HepG2 (cell line): ENCODE data around the gene PRKCE. TPM values are rescaled to one million over a fixed set of nuclear protein-coding genes. Genes with fewer than 3 reads are reported as not detected.

Experiments used
- BORCS8-MEF2B ChIP-seq: sonication (generic); formaldehyde crosslinking; IDR thresholded peaks from 2 replicates; pipeline ENCODE4 v1.8.0; 2022; ENCODE audit warnings: mild to moderate bottlenecking, missing genetic modification reagents
- GATA4 ChIP-seq: sonication (generic); IDR thresholded peaks from 2 replicates; pipeline ENCODE4 v1.6.1; 2016; ENCODE audit warnings: antibody characterized with exemption, low read depth, borderline replicate concordance
- GPN1 ChIP-seq: sonication (generic); formaldehyde crosslinking; IDR thresholded peaks from 2 replicates; pipeline ENCODE4 v1.5.1; 2020; ENCODE audit warnings: missing genetic modification reagents, borderline replicate concordance
- HHEX ChIP-seq: IDR thresholded peaks from 2 replicates; pipeline ENCODE4 v1.6.1; 2016; ENCODE audit warnings: control low read depth
- KDM3A ChIP-seq: IDR thresholded peaks from 2 replicates; pipeline ENCODE4 v1.6.1; 2018; ENCODE audit warnings: low read depth, missing compliant biosample characterization
- KLF9 ChIP-seq: IDR thresholded peaks from 2 replicates; pipeline ENCODE4 v1.6.1; 2016; ENCODE audit warnings: low read depth
- NFKB2 ChIP-seq: sonication (generic); formaldehyde crosslinking; IDR thresholded peaks from 2 replicates; pipeline ENCODE4 v1.4.0; 2020; ENCODE audit warnings: missing genetic modification reagents, borderline replicate concordance
- NR2F1 ChIP-seq, 2 experiments: fragments of 450-650 bp in 1 of 2; formaldehyde crosslinking in 1 of 2; IDR thresholded peaks; 2 replicates each; pipeline versions ENCODE4 v1.5.0 to v1.6.1; 2016 to 2020; ENCODE audit warnings: mild to moderate bottlenecking in 1 of 2, missing compliant biosample characterization in 1 of 2, missing genetic modification reagents in 1 of 2, moderate library complexity in 1 of 2
- PHF21A ChIP-seq: sonication (generic); formaldehyde crosslinking; IDR thresholded peaks from 2 replicates; pipeline ENCODE4 v1.5.0; 2020; ENCODE audit warnings: mild to moderate bottlenecking, missing genetic modification reagents
- POGZ ChIP-seq: sonication (generic); formaldehyde crosslinking; IDR thresholded peaks from 2 replicates; pipeline ENCODE4 v1.4.0; 2020; ENCODE audit warnings: mild to moderate bottlenecking, missing genetic modification reagents
- SOX6 ChIP-seq, 2 experiments: fragments of 450-650 bp in 1 of 2; sonication (generic) in 1 of 2; formaldehyde crosslinking in 1 of 2; IDR thresholded peaks; 2 replicates each; pipeline versions ENCODE4 v1.4.0 to v1.6.1; 2017 to 2020; ENCODE audit warnings: antibody characterized with exemption in 1 of 2, mild to moderate bottlenecking in 1 of 2, missing genetic modification reagents in 1 of 2
- ZFP36L2 ChIP-seq: sonication (generic); formaldehyde crosslinking; IDR thresholded peaks from 2 replicates; pipeline ENCODE4 v1.4.0; 2020; ENCODE audit warnings: missing genetic modification reagents
- ZNF543 ChIP-seq: sonication (generic); formaldehyde crosslinking; IDR thresholded peaks from 2 replicates; pipeline ENCODE4 v1.4.0; 2020; ENCODE audit warnings: mild to moderate bottlenecking, missing genetic modification reagents
- ZNF562 ChIP-seq: sonication (generic); formaldehyde crosslinking; IDR thresholded peaks from 2 replicates; pipeline ENCODE4 v1.8.0; 2022; ENCODE audit warnings: missing genetic modification reagents, borderline replicate concordance
- ZNF792 ChIP-seq: IDR thresholded peaks from 2 replicates; pipeline ENCODE4 v1.6.1; 2016
- polyA plus RNA-seq, 8 experiments: library from polyadenylated mRNA; depleted of rRNA in 3 of 8; stranded (reverse) in 7 of 8; unstranded in 1 of 8; fragments of >200 nt; fragmentation: Illumina TruSeq in 4 of 8; extraction: Trizol in 4 of 8; gene quantifications; 2 replicates each; pipeline versions ENCODE4 v1.2.1 to v1.2.3, GENCODE V29; 2011 to 2016; ENCODE audit warnings: low read depth in 4 of 8, missing spikeins in 1 of 8, mixed read lengths in 1 of 8; ENCODE audit not compliant: insufficient read depth in 1 of 8
- total RNA-seq, 5 experiments: library from RNA; depleted of rRNA; stranded (reverse); fragments of >200 nt; fragmentation: Illumina TruSeq; extraction: Trizol; gene quantifications; 2 replicates each; pipeline ENCODE4 v1.2.3, GENCODE V29; 2016; ENCODE audit warnings: low read depth in 1 of 5
- TF ChIP-seq, protein P1 (sequence below): sonication (generic); formaldehyde crosslinking; IDR thresholded peaks from 2 replicates; pipeline ENCODE4 v1.5.0; 2020; ENCODE audit warnings: missing genetic modification reagents, mild to moderate bottlenecking, borderline replicate concordance
- TF ChIP-seq, protein P2 (sequence below): IDR thresholded peaks from 2 replicates; pipeline ENCODE4 v1.6.1; 2012; ENCODE audit warnings: low read length, improper control_type of control experiment
- TF ChIP-seq, protein P3 (sequence below), 2 experiments: sonication (generic) in 1 of 2; formaldehyde crosslinking in 1 of 2; IDR thresholded peaks; 2 replicates each; pipeline versions ENCODE4 v1.5.1 to v1.6.1; 2011 to 2020; ENCODE audit warnings: borderline replicate concordance in 1 of 2, low read depth in 1 of 2, low read length in 1 of 2, mild to moderate bottlenecking in 1 of 2, missing genetic modification reagents in 1 of 2, moderate library complexity in 1 of 2
- TF ChIP-seq, protein P4 (sequence below): sonication (generic); formaldehyde crosslinking; IDR thresholded peaks from 2 replicates; pipeline ENCODE4 v1.4.0; 2020; ENCODE audit warnings: missing genetic modification reagents, borderline replicate concordance

The PRKCE gene
- total and polyA plus RNA-seq, 2 of the 13 experiments (the other 11 are each of a cell fraction or from before 2014, with no cell fraction given): 1.0 to 3.9 TPM

DNA sequence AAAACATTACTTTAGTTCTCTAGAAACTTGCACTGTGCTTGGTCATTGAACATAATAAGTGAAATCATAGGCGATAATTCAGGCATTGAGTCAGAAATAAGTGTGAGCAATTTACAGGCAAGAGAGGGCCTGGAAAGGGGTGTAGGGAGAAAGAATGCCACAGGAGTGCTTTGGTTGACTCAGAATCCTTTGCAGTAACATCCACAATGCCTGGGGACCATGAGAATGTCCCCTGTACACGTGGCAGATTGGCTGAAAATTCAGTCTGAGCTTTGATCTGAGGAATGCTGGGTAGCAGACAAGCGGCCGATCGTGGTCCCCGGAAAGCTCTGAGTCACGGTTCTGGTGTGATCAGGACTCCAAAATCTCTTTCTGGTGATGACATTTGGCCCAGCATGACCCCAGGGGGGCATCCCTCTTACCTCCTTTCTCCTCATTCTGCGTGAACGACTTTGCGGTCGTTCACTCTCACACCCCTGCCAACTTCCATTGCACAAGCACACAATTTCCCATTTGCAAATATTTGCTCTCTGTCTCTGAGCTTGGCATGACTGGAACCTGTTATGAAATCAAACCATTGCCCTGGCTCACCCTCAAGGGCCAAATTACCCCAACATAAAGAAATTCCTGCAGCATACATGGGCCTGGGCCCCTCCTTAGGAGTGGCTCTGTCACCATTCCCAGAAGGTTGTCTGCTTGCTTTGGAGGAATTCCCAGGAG lies 340.7 kb downstream of the PRKCE start (continued):
- TF ChIP-seq ZNF792 (CRISPR knock-in tag) (peak; percentile 88), PHF21A (CRISPR knock-in tag) (peak; percentile 93), NR2F1 (CRISPR knock-in tag; IDR thresholded peaks at IDR 0.05) (peak; percentile 88), ZFP36L2 (CRISPR knock-in tag) (0 out of 2 replicates have a peak, but pooled peaks have one; percentile 38), KDM3A (CRISPR knock-in tag) (no peak), GATA4 (peak; percentile 30; the same call in 1 of the 2 replicates), KLF9 (CRISPR knock-in tag) (no peak), HHEX (CRISPR knock-in tag) (peak; percentile 82), SOX6 (IDR thresholded peaks at IDR 0.05) (no peak), SOX6 (CRISPR knock-in tag; IDR thresholded peaks at IDR 0.05) (peak; percentile 95), GPN1 (no peak), ZNF562 (CRISPR knock-in tag) (no peak), NFKB2 (CRISPR knock-in tag) (no peak; the same call in 1 of the 2 replicates), ZNF543 (peak; percentile 50; the same call in 1 of the 2 replicates), POGZ (CRISPR knock-in tag) (peak; percentile 70; the same call in 1 of the 2 replicates), BORCS8-MEF2B (peak; percentile 93)
- TF ChIP-seq, protein P1, sequence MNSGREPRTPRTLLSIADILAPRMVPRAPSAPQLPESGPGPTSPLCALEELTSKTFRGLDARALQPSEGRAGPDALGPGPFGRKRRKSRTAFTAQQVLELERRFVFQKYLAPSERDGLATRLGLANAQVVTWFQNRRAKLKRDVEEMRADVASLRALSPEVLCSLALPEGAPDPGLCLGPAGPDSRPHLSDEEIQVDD (CRISPR knock-in tag): no peak
- TF ChIP-seq, protein P2, sequence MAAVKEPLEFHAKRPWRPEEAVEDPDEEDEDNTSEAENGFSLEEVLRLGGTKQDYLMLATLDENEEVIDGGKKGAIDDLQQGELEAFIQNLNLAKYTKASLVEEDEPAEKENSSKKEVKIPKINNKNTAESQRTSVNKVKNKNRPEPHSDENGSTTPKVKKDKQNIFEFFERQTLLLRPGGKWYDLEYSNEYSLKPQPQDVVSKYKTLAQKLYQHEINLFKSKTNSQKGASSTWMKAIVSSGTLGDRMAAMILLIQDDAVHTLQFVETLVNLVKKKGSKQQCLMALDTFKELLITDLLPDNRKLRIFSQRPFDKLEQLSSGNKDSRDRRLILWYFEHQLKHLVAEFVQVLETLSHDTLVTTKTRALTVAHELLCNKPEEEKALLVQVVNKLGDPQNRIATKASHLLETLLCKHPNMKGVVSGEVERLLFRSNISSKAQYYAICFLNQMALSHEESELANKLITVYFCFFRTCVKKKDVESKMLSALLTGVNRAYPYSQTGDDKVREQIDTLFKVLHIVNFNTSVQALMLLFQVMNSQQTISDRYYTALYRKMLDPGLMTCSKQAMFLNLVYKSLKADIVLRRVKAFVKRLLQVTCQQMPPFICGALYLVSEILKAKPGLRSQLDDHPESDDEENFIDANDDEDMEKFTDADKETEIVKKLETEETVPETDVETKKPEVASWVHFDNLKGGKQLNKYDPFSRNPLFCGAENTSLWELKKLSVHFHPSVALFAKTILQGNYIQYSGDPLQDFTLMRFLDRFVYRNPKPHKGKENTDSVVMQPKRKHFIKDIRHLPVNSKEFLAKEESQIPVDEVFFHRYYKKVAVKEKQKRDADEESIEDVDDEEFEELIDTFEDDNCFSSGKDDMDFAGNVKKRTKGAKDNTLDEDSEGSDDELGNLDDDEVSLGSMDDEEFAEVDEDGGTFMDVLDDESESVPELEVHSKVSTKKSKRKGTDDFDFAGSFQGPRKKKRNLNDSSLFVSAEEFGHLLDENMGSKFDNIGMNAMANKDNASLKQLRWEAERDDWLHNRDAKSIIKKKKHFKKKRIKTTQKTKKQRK: no peak
- TF ChIP-seq, protein P3, sequence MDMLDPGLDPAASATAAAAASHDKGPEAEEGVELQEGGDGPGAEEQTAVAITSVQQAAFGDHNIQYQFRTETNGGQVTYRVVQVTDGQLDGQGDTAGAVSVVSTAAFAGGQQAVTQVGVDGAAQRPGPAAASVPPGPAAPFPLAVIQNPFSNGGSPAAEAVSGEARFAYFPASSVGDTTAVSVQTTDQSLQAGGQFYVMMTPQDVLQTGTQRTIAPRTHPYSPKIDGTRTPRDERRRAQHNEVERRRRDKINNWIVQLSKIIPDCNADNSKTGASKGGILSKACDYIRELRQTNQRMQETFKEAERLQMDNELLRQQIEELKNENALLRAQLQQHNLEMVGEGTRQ (IDR thresholded peaks at IDR 0.05; ENCODE audit: low read depth, low read length): peak; percentile 31; the same call in 1 of the 2 replicates
- TF ChIP-seq, protein P3 (CRISPR knock-in tag; IDR thresholded peaks at IDR 0.05; ENCODE audit: borderline replicate concordance): no peak
- TF ChIP-seq, protein P4, sequence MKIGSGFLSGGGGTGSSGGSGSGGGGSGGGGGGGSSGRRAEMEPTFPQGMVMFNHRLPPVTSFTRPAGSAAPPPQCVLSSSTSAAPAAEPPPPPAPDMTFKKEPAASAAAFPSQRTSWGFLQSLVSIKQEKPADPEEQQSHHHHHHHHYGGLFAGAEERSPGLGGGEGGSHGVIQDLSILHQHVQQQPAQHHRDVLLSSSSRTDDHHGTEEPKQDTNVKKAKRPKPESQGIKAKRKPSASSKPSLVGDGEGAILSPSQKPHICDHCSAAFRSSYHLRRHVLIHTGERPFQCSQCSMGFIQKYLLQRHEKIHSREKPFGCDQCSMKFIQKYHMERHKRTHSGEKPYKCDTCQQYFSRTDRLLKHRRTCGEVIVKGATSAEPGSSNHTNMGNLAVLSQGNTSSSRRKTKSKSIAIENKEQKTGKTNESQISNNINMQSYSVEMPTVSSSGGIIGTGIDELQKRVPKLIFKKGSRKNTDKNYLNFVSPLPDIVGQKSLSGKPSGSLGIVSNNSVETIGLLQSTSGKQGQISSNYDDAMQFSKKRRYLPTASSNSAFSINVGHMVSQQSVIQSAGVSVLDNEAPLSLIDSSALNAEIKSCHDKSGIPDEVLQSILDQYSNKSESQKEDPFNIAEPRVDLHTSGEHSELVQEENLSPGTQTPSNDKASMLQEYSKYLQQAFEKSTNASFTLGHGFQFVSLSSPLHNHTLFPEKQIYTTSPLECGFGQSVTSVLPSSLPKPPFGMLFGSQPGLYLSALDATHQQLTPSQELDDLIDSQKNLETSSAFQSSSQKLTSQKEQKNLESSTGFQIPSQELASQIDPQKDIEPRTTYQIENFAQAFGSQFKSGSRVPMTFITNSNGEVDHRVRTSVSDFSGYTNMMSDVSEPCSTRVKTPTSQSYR (CRISPR knock-in tag): peak; percentile 64; the same call in 1 of the 2 replicates
